Measurements from ENCODE around the gene CADPS2. TPM values are rescaled to one million over a fixed set of nuclear protein-coding genes. Genes with fewer than 3 reads are reported as not detected.

The CADPS2 gene
- total RNA-seq, 4 donors from 2014 or later = 27.7 to 46.2 (median 32.6) TPM

DNA sequence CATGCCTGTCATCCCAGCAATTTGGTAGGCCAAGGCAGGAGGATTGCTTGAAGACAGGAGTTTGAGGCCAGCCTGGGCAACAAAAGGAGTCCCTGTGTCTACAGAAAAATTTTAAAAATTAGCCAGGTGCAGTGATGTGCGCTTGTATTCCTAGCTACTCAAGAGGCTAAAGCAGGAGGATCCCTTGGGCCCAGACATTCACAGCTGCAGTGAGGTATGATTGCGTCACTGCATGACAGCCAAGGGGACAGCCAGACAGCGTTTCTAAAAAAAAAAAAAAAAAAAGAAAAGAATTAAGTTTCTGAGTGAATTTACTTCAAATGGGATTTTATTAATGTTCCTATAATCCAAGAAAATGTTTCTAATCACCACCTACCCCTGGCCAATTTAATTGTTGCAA lies 96.1 kb downstream of the CADPS2 start:
- peaks cover 4 to 6% of the 10 kb centered on the region in 2 donors for H3K4me1 ChIP-seq
- peak in 1 of 2 donors; percentile 21 for DNase-seq
- no peak overlapping the region for H3K27ac ChIP-seq
- 64 to 66% methylated on average over 3 of the region's 3 CpGs for WGBS, 2 donors
- no peaks in the 10 kb centered on the region for H3K27me3 ChIP-seq
- no peak overlapping the region for H3K4me3 ChIP-seq (replicated peaks in 1 of 3)
- no peak for TF ChIP-seq POLR2A (IDR thresholded peaks at IDR 0.05)
- TF ChIP-seq, protein P1, sequence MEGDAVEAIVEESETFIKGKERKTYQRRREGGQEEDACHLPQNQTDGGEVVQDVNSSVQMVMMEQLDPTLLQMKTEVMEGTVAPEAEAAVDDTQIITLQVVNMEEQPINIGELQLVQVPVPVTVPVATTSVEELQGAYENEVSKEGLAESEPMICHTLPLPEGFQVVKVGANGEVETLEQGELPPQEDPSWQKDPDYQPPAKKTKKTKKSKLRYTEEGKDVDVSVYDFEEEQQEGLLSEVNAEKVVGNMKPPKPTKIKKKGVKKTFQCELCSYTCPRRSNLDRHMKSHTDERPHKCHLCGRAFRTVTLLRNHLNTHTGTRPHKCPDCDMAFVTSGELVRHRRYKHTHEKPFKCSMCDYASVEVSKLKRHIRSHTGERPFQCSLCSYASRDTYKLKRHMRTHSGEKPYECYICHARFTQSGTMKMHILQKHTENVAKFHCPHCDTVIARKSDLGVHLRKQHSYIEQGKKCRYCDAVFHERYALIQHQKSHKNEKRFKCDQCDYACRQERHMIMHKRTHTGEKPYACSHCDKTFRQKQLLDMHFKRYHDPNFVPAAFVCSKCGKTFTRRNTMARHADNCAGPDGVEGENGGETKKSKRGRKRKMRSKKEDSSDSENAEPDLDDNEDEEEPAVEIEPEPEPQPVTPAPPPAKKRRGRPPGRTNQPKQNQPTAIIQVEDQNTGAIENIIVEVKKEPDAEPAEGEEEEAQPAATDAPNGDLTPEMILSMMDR (IDR thresholded peaks at IDR 0.05) = no peak
- intact Hi-C loops (cut with DNase I) = no loop called here
- H3K9me3 ChIP-seq = no peaks in the 10 kb centered on the region
- H3K36me3 ChIP-seq = no peaks in the 10 kb centered on the region

GRCh38 chr7:122789156-122789555 lies 97.1 kb downstream of the CADPS2 start:
- Histone ChIP-seq H3K27me3 (no peaks in the 10 kb centered on the region), H3K4me3 (replicated peaks in 1 of 3) (no peak overlapping the region), H3K36me3 (no peaks in the 10 kb centered on the region), H3K4me1 (peaks cover 4 to 6% of the 10 kb centered on the region in 2 donors), H3K9me3 (no peaks in the 10 kb centered on the region), H3K27ac (no peak overlapping the region)
- TF ChIP-seq POLR2A (IDR thresholded peaks at IDR 0.05) = no peak
- TF ChIP-seq, protein P1 (IDR thresholded peaks at IDR 0.05) = no peak
- WGBS, 2 donors = 52 to 55% methylated on average over 1 of the region's 1 CpG
- intact Hi-C loops (cut with DNase I) = no loop called here
- DNase-seq = no peak

DNA sequence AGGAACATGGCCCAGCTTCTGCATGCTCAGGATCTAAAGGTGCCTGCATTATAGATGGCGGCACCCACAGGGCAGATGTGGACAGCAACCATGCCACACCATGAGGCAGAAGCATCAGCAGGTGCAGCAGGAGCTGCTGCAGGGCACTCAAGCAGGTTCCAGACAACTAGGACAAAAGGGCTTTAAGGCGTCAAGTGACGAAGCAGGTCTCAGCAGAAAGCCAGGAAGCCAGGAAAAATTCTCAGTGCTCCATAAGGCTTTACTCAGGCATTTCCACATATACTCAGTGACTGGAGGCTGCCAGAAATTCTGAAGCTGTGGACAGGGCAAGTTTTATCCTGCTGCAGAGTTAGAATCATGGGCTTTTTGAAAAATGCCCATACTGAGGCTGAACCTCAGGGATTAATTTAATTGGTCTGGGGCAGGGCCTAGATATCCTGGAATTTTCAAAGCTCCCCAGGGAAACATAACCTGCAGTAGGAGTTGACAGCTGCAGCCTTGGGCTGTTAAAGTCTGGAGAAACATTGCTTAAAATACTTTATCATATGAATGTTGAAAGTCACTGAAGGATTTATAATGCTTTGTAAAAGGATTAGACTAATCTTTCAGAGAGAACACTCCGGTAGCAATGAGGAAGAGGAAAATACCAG lies 115.4 kb downstream of the CADPS2 start:
- intact Hi-C loops (cut with DNase I) = no loop called here
- 75 to 85% methylated on average over 4 of the region's 4 CpGs for WGBS, 2 donors

DNA sequence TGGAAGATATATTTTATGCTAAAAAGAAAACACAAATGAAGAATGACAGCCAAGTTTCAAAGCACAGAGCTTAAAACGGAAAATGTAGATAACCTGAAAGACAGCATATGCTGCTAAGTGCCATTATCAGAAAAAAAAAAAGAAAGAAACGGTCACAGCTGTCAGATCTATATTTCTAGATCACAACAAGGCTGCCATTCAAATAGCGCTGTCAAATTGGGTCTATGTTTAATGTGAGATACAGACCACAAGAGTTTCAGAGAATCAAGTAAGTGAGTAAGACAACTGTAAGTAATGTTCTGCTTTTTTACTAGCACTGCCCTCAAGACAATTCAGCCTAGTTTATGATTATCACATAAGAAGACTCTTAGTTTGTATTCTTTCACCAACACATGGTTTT lies 117.4 kb downstream of the CADPS2 start:
- Histone ChIP-seq H3K27me3 (no peaks in the 10 kb centered on the region), H3K4me1 (no peaks in the 10 kb centered on the region), H3K9me3 (no peaks in the 10 kb centered on the region), H3K27ac (no peak overlapping the region), H3K4me3 (replicated peaks in 1 of 3) (no peak overlapping the region), H3K36me3 (no peaks in the 10 kb centered on the region)
- TF ChIP-seq POLR2A (IDR thresholded peaks at IDR 0.05) = no peak
- intact Hi-C loops (cut with DNase I) = no loop called here
- DNase-seq = no peak
- 74 to 87% methylated on average over 3 of the region's 3 CpGs for WGBS, 2 donors

More for the DNA sequence above, 115.4 kb downstream of the CADPS2 start:
- Histone ChIP-seq H3K36me3 (no peaks in the 10 kb centered on the region), H3K9me3 (no peaks in the 10 kb centered on the region), H3K4me1 (no peaks in the 10 kb centered on the region), H3K4me3 (replicated peaks in 1 of 3) (no peak overlapping the region), H3K27me3 (no peaks in the 10 kb centered on the region), H3K27ac (no peak overlapping the region)
- no peak for DNase-seq
- TF ChIP-seq POLR2A (IDR thresholded peaks at IDR 0.05) = no peak
- TF ChIP-seq, protein P1 (IDR thresholded peaks at IDR 0.05) = no peak

GRCh38 chr7:122767339-122767738 lies 118.9 kb downstream of the CADPS2 start:
- H3K27ac ChIP-seq = no peak overlapping the region
- WGBS, 2 donors = 74% methylated on average over 3 of the region's 3 CpGs
- no peaks in the 10 kb centered on the region for H3K36me3 ChIP-seq
- no peak overlapping the region for H3K4me3 ChIP-seq (replicated peaks in 1 of 3)
- no peaks in the 10 kb centered on the region for H3K4me1 ChIP-seq
- no peak for DNase-seq
- H3K9me3 ChIP-seq = no peaks in the 10 kb centered on the region
- no peak for TF ChIP-seq POLR2A (IDR thresholded peaks at IDR 0.05)
- TF ChIP-seq, protein P1 (IDR thresholded peaks at IDR 0.05) = no peak
- intact Hi-C loops (cut with DNase I) = no loop called here
- H3K27me3 ChIP-seq = no peaks in the 10 kb centered on the region
